Loucy (cell line): Measurements from ENCODE around the gene IHH.

Experiments
- CTCF ChIP-seq: fragments of 200-600 bp; sonication (generic); conservative IDR thresholded peaks from 2 replicates; pipeline ENCODE4 v1.5.1; 2014; ENCODE audit warnings: mild to moderate bottlenecking, antibody characterized with exemption, low read length
- EZH2phosphoT487 ChIP-seq: fragments of 200-600 bp; IDR thresholded peaks from 2 replicates; pipeline ENCODE4 v1.6.1; 2018; ENCODE audit warnings: antibody characterized with exemption, mild to moderate bottlenecking, moderate library complexity, borderline replicate concordance

DNA sequence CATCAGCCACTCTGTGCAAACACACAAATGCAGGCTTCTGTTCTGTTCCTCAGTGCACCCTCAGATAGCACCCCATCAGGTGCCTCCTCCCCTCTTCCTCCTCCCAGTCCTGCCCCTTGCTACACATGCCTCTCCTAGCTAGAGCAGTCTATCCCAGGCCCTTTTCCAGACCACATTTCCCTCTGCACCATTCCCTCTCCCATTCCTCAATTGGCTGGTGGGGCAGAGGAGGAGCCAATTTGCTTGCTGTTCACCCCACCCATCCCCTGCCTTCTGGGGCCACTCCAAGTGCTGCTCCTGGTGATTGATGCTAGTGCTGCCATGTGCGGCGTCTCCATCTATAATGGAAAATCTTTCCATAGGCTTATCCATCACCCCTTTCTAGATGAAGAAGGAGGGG lies 24.8 kb downstream of the IHH start:
- no peak for TF ChIP-seq CTCF
- TF ChIP-seq EZH2phosphoT487: no peak
